Chondrocyte (in vitro differentiated cells): ENCODE data around the gene ARRB2. TPM values are rescaled to one million over a fixed set of nuclear protein-coding genes. Genes with fewer than 3 reads are reported as not detected.
"Not testable (repeated sequence)": the region's sequence is repeated elsewhere in the genome, so short reads cannot be mapped to it uniquely, and the experiment has no call there.

ENCODE experiments used
- DNase-seq: peaks from one replicate; pipeline ENCODE4 v3.0.0; 2021; ENCODE audit warnings: mixed read lengths, low spot score
- H3K27ac Mint-ChIP-seq: one replicate; pipeline ENCODE4 v1.8.0; 2021; ENCODE audit warnings: mild to moderate bottlenecking, moderate library complexity, mixed read lengths; ENCODE audit not compliant: unreplicated experiment
- H3K27me3 Mint-ChIP-seq: 2 replicates; pipeline ENCODE4 v1.8.0; 2021; ENCODE audit warnings: low read depth, mixed read lengths
- H3K36me3 Mint-ChIP-seq: 2 replicates; pipeline ENCODE4 v1.8.0; 2021; ENCODE audit warnings: low read depth, mixed read lengths
- H3K4me1 Mint-ChIP-seq: 2 replicates; pipeline ENCODE4 v1.8.0; 2021; ENCODE audit warnings: low read depth, mild to moderate bottlenecking, mixed read lengths
- H3K4me3 Mint-ChIP-seq: one replicate; pipeline ENCODE4 v1.8.0; 2021; ENCODE audit warnings: mild to moderate bottlenecking, moderate library complexity, mixed read lengths; ENCODE audit not compliant: unreplicated experiment
- H3K9me3 Mint-ChIP-seq: 2 replicates; pipeline ENCODE4 v1.8.0; 2021; ENCODE audit warnings: low read depth, mixed read lengths
- total RNA-seq: library from RNA; stranded (reverse); gene quantifications from 3 replicates; pipeline ENCODE4 v1.2.1, GENCODE V29; 2021
- TF ChIP-seq, protein P1 (sequence below): fragments of 200-600 bp; sonication (generic); IDR thresholded peaks from 2 replicates; pipeline ENCODE4 v1.5.0; 2021; ENCODE audit warnings: antibody characterized with exemption, mild to moderate bottlenecking, moderate library complexity

Gene ARRB2
- total RNA-seq, 1 donor from 2014 or later: 7.2 TPM

DNA sequence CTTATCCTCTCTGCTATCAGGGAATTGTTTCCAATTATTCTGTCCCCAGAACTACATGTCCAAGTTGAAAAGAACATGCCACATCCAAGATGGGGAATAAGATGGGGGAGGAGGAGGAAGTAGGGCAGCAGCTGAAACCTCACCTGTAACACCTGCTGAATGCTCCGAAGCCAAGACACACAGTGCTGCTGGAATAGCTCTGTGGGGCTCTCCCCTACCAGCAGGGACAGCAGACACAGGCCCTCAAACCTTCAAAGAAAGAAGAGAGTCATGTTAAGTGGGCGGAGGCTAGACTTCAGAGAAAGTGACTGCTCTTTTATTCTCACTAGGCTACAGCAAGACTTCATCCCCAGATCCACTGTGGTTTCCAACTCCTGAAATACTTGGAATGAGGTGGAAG, 19.7 kb upstream of the ARRB2 start:
- TF ChIP-seq, protein P1, sequence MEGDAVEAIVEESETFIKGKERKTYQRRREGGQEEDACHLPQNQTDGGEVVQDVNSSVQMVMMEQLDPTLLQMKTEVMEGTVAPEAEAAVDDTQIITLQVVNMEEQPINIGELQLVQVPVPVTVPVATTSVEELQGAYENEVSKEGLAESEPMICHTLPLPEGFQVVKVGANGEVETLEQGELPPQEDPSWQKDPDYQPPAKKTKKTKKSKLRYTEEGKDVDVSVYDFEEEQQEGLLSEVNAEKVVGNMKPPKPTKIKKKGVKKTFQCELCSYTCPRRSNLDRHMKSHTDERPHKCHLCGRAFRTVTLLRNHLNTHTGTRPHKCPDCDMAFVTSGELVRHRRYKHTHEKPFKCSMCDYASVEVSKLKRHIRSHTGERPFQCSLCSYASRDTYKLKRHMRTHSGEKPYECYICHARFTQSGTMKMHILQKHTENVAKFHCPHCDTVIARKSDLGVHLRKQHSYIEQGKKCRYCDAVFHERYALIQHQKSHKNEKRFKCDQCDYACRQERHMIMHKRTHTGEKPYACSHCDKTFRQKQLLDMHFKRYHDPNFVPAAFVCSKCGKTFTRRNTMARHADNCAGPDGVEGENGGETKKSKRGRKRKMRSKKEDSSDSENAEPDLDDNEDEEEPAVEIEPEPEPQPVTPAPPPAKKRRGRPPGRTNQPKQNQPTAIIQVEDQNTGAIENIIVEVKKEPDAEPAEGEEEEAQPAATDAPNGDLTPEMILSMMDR: no peak
- H3K27me3 Mint-ChIP-seq: no peaks in the 10 kb centered on the region
- peaks cover 3% of the 10 kb centered on the region for H3K4me1 Mint-ChIP-seq
- no peak overlapping the region for H3K4me3 Mint-ChIP-seq
- no peaks in the 10 kb centered on the region for H3K9me3 Mint-ChIP-seq
- no peak for DNase-seq
- no peak overlapping the region for H3K27ac Mint-ChIP-seq
- H3K36me3 Mint-ChIP-seq: peaks cover 22% of the 10 kb centered on the region

- H3K4me3 Mint-ChIP-seq: no peak overlapping the region
Measured at GRCh38 chr17:4691686-4692085, 18.7 kb upstream of the ARRB2 start.

GRCh38 chr17:4693416-4693815, 17.0 kb upstream of the ARRB2 start:
- Mint-ChIP-seq H3K27ac (no peak overlapping the region), H3K4me3 (no peak overlapping the region), H3K27me3 (no peaks in the 10 kb centered on the region), H3K9me3 (no peaks in the 10 kb centered on the region), H3K4me1 (peaks cover 3% of the 10 kb centered on the region), H3K36me3 (peaks cover 20% of the 10 kb centered on the region)
- TF ChIP-seq, protein P1: no peak
- DNase-seq: no peak

More at GRCh38 chr17:4691686-4692085, 18.7 kb upstream of the ARRB2 start:
- H3K36me3 Mint-ChIP-seq: peaks cover 23% of the 10 kb centered on the region
- no peak overlapping the region for H3K27ac Mint-ChIP-seq
- no peaks in the 10 kb centered on the region for H3K27me3 Mint-ChIP-seq
- TF ChIP-seq, protein P1: no peak
- H3K4me1 Mint-ChIP-seq: peaks cover 3% of the 10 kb centered on the region
- DNase-seq: no peak
- no peaks in the 10 kb centered on the region for H3K9me3 Mint-ChIP-seq

DNA sequence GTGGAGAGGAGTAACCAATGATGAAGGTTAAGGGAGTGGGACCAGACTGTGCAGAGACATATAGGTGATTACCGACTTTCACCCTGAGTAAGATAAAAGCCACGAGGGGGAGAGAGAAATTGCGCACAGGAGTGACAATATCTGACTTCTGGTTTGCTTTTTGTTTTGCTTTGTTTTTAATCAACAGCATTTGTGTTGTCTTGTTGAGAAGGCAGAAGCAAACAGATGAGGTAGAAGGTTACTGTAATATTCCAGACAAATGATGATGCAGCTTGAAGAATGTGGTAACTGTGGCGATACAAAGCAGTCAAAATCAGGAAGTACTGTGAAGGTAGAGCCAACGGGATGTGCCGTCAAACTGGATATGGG, 14.0 kb upstream of the ARRB2 start:
- Mint-ChIP-seq H3K27me3 (no peaks in the 10 kb centered on the region), H3K9me3 (no peaks in the 10 kb centered on the region), H3K4me3 (no peak overlapping the region), H3K36me3 (peaks cover 7% of the 10 kb centered on the region), H3K27ac (no peak overlapping the region), H3K4me1 (peaks cover 8% of the 10 kb centered on the region)
- no peak for DNase-seq
- TF ChIP-seq, protein P1: no peak

DNA sequence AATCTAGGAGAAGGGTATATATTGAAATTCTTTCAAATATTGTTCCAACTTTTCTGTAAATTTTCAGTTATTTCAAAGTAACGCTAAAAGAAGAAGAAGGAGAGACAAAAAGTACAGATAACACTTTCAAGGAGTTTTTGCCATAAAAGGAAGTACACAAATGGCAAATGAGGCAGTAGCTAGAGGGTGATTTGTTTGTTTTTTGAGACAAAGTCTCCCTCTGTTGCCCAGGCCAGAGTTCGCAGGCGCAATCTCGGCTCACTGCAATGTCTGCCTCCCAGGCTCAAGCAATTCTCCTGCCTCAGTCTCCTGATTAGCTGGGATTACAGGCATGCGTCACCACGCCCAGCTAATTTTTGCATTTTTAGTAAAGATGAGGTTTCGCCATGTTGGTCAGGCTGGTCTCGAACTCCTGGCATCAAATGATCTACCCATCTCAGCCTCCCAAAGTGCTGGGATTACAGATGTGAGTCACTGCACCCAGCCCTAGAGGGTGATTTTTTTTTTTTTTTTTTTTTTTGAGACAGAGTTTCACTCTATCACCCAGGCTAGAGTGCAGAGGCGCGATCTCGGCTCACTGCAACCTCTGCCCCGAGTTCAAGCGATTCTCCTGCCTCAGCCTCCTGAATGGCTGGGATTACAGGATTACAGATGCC, 10.9 kb upstream of the ARRB2 start:
- H3K27ac Mint-ChIP-seq: not testable (repeated sequence)

DNA sequence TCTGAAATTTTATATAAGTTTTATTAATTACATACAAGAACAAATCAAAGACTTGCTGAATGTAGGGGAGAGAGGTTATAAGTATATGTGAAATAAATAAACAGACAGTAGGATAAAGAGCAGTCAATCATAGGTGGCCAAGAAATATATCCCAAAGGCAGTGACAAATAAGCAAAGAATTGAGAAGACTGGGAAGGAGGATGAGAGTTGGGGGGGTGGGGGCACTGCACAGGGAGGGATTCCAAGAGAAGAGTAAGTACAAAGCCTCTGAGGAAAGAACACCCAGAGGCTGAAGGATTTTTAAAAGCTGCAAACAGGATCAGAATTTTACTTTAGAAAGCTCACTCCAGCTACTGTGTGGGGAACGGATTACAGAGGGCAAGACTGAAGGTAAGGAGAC, 9.3 kb upstream of the ARRB2 start:
- no peak overlapping the region for H3K4me3 Mint-ChIP-seq
- no peaks in the 10 kb centered on the region for H3K9me3 Mint-ChIP-seq

More for the DNA sequence above, 10.9 kb upstream of the ARRB2 start:
- not testable (repeated sequence) for H3K27me3 Mint-ChIP-seq, H3K36me3 Mint-ChIP-seq, H3K4me3 Mint-ChIP-seq, DNase-seq, H3K9me3 Mint-ChIP-seq
- peaks cover 24% of the 10 kb centered on the region for H3K4me1 Mint-ChIP-seq

More for the DNA sequence above, 9.3 kb upstream of the ARRB2 start:
- Mint-ChIP-seq H3K27ac (peak overlapping the region; percentile 39), H3K36me3 (peaks cover 5% of the 10 kb centered on the region), H3K27me3 (no peaks in the 10 kb centered on the region), H3K4me1 (peaks cover 29% of the 10 kb centered on the region)
- TF ChIP-seq, protein P1: no peak
- no peak for DNase-seq
